Urinary bladder (tissue), 4 donors: Measurements from ENCODE around the gene NELFB. TPM values are rescaled to one million over a fixed set of nuclear protein-coding genes. Genes with fewer than 3 reads are reported as not detected.
A peak's percentile ranks its signal among the peaks of the same experiment; 100 is the strongest.

Source experiments
- DNase-seq: peaks from one replicate; pipeline ENCODE4 v3.0.0-alpha.2; 2015; ENCODE audit errors: extremely low spot score
- H3K27ac ChIP-seq: one replicate; pipeline ENCODE4 v1.5.1; 2013; ENCODE audit warnings: low read depth, mild to moderate bottlenecking, moderate library complexity
- H3K36me3 ChIP-seq: one replicate; pipeline ENCODE4 v1.6.1; 2013; ENCODE audit warnings: mild to moderate bottlenecking, moderate library complexity; ENCODE audit not compliant: insufficient read depth
- H3K4me1 ChIP-seq: one replicate; pipeline ENCODE4 v1.6.1; 2013; ENCODE audit warnings: mild to moderate bottlenecking, moderate library complexity; ENCODE audit not compliant: insufficient read depth
- H3K4me3 ChIP-seq: one replicate; pipeline ENCODE4 v1.5.1; 2013; ENCODE audit warnings: low read depth, low read length
- WGBS: extraction: QIAGEN DNeasy Blood & Tissue Kit; methylation state at CpG from one replicate; pipeline ENCODE4 v1.1.7; 2013; 5-methylcytosine and 5-hydroxymethylcytosine counted together
- polyA plus RNA-seq: library from polyadenylated mRNA; stranded (reverse); fragments of 200-250 nt; gene quantifications from one replicate; pipeline ENCODE4 v1.2.3, GENCODE V29; 2013
- total RNA-seq: library from RNA; depleted of rRNA; stranded (reverse); fragments of >200 nt; gene quantifications from one replicate; pipeline ENCODE4 v1.2.3, GENCODE V29; 2014
- donor health status: healthy with polysubstance abuse.
- donor health status: healthy.

Gene NELFB
- total and polyA plus RNA-seq, 2 donors = 28.9 to 64.2 TPM

DNA sequence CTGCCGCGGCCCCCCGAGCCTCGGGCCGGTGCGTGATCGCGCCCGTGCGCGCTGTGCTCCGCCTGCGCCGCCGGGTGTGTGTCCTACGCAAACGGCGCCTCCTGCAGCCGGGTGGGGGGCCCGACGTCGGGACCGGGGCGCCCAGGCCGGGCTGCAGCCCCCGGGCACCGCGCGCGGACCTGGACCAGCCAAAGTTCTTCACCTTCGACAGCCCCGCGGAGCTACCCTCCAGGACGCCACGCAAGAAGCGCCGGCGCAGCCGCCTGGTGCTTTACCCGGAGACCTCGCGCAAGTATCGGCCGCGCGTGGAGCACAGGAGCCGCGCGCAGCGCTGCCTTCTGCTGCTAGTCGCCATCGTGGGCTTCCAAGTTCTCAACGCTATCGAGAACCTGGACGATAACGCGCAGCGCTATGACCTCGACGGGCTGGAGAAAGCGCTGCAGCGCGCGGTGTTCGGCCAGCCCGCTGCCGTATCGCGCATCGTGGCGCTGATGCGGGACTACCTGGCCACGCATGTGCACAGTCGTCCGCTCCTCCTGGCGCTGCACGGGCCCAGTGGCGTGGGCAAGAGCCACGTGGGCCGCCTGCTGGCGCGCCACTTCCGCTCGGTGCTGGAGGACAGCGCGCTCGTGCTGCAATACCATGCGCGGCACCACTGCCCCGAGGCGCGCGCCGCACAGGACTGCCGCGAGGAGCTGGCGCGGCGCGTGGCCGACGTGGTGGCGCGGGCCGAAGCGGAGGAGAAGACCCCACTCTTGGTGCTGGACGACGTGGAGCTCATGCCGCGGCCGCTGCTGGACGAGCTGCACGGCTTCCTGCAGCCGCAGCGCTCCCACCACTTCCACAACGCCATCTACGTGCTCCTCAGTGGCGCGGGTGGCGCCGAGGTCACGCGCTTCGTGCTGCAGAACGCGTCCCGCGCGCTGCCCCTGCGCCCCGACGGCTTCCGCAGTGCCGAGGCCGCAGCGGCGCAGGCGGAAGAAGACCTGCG lies 23.9 kb downstream of the NELFB start:
- Histone ChIP-seq H3K36me3 (no peaks in the 10 kb centered on the region), H3K27ac (no peak overlapping the region), H3K4me1 (peaks cover 7% of the 10 kb centered on the region), H3K4me3 (peak overlapping the region; percentile 41)
- DNase-seq = no peak
- 78% methylated on average over 139 of the region's 139 CpGs for WGBS

DNA sequence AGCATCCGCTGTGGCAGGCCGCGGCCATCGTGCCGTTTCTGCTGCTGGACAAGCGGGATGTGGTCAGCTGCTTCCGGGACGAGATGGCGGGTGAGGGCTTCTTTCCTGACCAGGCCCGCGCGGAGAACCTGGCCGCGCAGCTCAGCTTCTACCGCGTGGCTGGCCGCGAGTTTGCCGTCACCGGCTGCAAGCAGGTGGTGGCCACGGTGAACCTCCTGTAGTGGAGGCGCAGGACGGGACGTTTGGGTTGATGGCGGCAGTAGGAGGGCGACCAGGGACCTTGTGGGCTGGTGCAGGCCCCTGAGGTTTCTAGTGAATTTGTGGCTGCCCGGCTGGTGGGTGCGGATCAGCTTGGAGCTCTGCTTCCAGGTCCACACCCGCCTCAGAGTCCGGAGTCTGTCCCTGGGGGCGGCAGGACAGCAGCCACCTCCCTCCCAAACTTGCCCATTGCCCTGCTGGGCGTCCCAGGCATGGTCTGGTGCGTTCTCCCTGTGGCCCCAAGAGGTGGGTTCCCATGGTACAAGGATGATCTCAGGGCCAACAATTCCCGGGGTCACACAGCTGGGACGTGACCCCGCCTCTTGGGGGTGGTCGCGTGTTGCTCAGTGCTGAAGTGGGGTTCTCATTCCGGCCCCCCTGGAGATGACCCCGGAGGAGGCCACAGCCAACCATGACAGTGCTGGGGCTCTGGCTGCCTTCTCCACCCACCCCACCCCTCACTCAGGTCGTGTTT lies 24.8 kb downstream of the NELFB start:
- WGBS = 94% methylated on average over 41 of the region's 41 CpGs
- DNase-seq = no peak
- Histone ChIP-seq H3K4me3 (no peak overlapping the region), H3K4me1 (peaks cover 7% of the 10 kb centered on the region), H3K36me3 (no peaks in the 10 kb centered on the region), H3K27ac (no peak overlapping the region)

DNA sequence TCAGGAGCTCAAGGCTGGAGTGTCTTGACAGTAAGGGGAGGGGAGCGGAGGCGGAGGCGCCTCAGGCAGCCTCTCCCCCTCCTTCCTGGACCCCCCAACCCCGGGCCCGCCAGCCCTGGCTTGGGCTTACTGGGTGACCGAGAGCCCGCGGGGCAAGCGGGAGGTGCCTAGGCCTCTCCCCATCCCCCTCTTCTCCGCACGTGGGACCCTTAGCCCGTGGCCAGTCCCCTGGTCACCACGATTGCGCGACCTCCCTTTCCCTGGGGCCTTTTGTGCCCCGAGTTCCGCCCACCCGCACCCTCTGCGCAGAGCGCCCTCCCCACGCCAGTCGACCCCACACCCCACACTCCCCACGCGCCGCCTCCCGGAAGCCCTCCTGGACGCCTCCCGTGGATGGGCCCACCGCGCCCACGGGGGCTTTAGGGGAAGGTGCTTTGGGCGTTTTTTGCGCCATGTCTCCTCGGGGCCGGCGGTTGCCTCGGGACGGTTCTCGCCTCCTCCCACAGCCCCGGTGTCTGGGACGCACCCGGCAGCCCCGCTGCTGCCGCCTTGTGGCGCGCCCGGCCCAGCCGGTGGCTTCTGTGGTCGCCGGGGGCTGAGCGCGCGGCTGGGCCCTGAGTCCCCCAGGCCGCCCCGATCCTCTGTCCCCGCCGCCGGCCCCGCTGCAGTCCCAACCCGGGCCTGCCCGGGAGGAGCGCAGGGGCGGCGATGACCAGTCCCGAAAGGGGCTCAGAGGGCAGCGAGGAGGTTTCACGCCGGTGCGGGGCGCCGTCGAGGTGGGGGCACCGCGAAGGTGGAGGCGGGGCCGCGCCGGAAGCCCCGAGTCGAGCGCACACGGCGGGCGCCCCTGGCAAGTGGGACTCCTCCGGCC lies 25.6 kb downstream of the NELFB start:
- H3K36me3 ChIP-seq = no peaks in the 10 kb centered on the region
- WGBS = 47% methylated on average over 85 of the region's 85 CpGs
- no peak overlapping the region for H3K27ac ChIP-seq
- no peak for DNase-seq
- no peak overlapping the region for H3K4me3 ChIP-seq
- H3K4me1 ChIP-seq = peaks cover 7% of the 10 kb centered on the region

DNA sequence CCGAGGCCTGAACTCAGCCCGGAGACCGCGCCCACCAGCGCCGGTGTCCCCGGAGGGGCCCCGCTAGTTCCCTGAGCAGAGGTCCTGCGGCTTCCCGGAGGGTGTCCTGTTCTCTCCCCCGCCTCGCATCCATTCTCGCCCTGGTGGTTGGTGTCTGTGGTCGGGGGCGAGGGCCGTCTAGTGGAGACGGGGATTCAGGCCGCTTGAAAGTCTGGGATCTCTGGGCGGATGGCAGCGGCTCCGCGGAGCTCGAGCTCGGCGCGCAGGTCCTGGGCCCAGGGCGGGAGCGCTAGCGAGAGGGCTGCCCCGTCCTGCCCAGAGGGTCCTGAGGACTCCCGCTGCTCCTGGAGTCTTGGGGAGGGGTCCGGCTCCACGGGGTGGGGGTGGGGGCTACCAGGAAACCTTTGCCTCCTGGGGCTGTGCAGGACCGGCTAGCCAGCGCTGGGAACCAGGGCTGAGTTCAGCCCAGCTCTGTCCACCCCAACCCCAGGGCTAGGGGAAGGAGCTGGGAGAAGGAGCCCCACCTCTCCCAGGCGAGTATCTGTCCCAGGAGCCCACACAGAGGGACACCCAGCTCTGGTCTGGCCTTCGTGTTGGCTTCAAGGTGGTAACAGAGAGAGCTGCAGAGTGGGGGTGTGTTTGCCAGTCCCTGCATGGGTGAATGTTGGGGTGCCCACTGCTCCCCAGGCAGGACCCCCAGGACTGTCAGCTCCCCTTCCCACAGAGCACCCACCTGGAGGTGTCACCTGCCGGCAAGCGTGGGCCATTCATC lies 26.4 kb downstream of the NELFB start:
- 61% methylated on average over 39 of the region's 39 CpGs for WGBS
- H3K27ac ChIP-seq = no peak overlapping the region
- no peak overlapping the region for H3K4me3 ChIP-seq
- peaks cover 7% of the 10 kb centered on the region for H3K4me1 ChIP-seq
- H3K36me3 ChIP-seq = no peaks in the 10 kb centered on the region
- no peak for DNase-seq

DNA sequence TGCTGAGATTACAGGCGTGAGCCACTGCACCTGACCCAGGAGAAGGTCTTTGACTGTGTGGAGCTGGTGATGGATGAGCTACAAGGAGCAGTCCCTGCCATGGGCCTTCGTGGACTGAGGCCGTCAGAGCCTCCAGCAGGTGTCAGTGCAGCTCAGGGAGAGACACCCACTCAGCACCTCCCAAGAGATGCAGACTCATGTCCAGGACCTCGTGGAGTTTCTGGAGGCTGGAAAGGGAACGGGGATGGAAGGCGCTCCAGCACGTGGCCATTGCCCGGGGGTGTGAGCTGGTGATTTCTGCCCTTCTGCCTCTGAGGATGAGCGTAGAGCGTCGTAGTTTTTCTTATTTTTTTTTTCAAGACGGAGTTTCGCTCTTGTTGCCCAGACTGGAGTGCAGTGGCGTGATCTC lies 31.9 kb downstream of the NELFB start:
- DNase-seq = no peak
- Histone ChIP-seq H3K27ac (no peak overlapping the region), H3K4me3 (no peak overlapping the region), H3K36me3 (no peaks in the 10 kb centered on the region), H3K4me1 (no peaks in the 10 kb centered on the region)
- WGBS = 47% methylated on average over 14 of the region's 14 CpGs

DNA sequence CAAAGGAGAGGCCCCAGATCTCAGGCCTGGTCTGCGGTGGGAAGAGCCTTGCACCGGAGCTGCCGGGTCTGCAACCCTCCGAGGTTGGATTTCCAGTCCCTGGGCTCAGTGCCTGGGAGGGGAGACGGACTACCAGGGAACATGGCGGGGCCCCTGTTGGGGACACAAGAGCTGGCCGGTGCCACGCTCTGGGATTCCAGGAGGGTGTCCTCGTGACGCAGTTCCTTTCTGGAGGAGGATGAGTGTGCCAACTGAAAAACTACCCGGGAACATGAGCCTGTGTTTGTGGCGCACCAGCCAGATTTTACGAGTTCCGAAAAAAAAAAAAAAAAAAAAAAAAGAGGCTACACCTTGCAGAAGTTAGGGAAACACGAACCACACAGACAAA lies 38.0 kb downstream of the NELFB start:
- H3K4me1 ChIP-seq = peaks cover 4% of the 10 kb centered on the region
- no peaks in the 10 kb centered on the region for H3K36me3 ChIP-seq
- H3K4me3 ChIP-seq = no peak overlapping the region
- WGBS = 62% methylated on average over 15 of the region's 15 CpGs
- no peak overlapping the region for H3K27ac ChIP-seq
- DNase-seq = no peak

DNA sequence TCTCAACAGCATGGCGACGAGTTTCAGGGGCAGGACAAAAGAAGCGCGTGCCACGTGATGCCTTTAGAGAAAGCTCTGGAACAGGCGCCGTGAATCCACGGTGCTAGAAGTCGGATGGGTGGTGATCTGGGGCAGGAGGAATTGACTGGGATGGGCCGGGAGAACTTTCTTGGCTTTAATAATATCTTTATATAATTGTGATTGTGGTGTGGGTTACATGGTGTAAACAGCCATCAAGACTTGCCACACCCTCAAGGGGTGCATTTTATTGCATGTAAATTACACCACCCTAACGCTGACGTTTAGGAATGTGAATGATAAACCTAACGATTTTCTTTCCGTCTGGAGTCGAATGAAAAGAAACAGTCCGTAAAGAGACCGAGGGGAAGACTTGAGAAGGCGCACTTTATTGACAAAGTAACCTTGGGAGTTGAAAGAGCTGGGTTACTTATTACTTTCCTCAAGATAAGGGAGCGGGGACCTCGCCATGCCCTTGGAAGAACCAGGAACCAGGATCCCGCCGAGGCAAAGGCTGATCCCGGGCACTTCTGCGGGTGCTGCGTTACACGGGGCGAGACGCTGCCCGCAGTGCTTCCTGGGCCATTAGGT lies 38.5 kb downstream of the NELFB start:
- H3K4me3 ChIP-seq = peak overlapping the region; percentile 16
- no peaks in the 10 kb centered on the region for H3K36me3 ChIP-seq
- 58% methylated on average over 29 of the region's 29 CpGs for WGBS
- H3K4me1 ChIP-seq = peaks cover 4% of the 10 kb centered on the region
- H3K27ac ChIP-seq = no peak overlapping the region
- no peak for DNase-seq

DNA sequence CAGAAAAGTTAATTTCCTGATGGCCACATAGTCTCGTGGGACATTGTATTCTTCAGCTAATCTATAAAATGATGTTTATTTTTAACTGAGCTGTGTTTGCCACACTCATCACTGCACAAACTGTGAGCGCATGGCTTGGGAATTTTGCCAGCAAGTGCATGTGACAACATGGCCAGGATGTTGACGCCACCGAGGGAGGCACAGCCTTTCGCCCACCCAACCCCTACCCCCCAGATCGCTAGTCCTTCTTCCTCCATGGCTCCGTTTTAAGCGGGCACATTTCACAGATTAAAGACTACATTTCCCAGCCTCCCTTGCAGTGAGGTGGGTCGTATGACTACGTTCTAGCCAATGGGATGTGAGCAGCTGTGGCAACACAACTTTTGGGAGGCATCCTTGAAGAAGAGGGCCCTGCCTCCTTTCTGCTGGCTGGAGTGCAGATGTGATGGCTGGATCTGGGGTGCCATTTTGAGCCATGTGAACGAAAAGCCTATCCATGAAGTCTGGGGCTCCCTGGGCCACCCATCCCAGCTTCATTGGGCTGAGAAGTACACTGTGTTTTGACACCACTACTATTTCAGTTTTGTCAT lies 39.1 kb downstream of the NELFB start:
- H3K36me3 ChIP-seq = no peaks in the 10 kb centered on the region
- DNase-seq = no peak
- H3K27ac ChIP-seq = no peak overlapping the region
- WGBS = 52% methylated on average over 11 of the region's 11 CpGs
- H3K4me3 ChIP-seq = peak overlapping the region; percentile 16
- H3K4me1 ChIP-seq = peaks cover 4% of the 10 kb centered on the region

DNA sequence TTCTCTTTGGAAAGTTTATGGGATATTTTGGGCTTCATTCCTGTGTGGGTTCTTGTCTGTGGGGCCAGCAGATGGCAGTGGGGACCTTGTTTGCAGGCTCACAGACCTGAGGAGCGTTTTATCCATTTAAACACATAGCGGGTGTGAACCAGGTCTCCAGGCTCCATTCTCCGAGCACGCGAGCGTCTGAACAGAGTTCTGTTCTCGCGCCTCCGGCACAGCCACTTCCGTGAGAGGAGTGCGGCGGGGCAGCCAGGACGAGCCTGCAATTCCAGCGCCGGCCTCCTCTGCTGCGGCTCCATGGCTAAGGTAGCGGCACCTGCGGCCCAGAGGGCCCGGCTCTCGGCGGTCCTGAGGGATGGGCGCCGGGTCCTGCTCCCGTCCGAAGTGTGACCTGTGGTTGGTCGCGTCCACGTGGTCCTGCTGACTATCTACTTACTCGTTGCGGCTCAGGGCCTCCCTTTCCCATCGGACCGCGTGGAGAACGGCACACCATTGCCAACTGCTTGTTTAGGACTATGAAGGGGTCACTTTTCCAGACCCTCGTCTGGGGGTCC lies 39.6 kb downstream of the NELFB start:
- H3K4me3 ChIP-seq = no peak overlapping the region
- no peak for DNase-seq
- no peak overlapping the region for H3K27ac ChIP-seq
- H3K36me3 ChIP-seq = no peaks in the 10 kb centered on the region
- 19% methylated on average over 35 of the region's 35 CpGs for WGBS
- peaks cover 4% of the 10 kb centered on the region for H3K4me1 ChIP-seq

DNA sequence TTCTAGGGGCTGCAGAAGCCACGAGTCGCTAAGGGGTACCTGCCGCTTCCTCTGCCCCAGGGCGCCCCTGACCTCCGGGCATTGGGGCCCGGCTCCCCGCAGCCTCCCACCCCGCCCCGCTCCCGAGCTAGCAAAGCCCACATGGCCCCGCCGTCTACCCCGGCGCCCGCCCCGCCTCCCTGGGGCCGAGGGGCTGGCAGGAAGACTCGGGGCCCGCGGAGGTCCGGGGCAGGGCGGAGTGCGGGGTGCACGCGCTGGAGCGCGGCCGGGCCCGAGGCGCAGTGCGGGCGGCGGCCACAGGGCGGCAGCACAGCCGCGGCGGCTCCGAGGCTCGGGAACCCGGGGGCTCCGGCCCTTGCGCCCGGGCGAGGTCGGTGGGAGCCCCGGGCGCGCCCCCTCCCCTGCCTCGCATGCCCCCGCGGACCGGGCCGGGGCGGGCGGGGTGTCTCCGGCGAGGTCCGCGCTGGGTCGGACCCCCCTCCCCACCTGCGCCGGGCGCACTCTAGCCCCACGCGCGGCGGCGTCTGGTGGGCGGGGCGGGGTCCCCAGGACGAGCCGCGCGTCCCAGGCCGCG lies 40.2 kb downstream of the NELFB start:
- no peak for DNase-seq
- Histone ChIP-seq H3K27ac (no peak overlapping the region), H3K4me1 (peaks cover 4% of the 10 kb centered on the region), H3K36me3 (no peaks in the 10 kb centered on the region), H3K4me3 (peak overlapping the region; percentile 47)
- 2% methylated on average over 76 of the region's 76 CpGs for WGBS

DNA sequence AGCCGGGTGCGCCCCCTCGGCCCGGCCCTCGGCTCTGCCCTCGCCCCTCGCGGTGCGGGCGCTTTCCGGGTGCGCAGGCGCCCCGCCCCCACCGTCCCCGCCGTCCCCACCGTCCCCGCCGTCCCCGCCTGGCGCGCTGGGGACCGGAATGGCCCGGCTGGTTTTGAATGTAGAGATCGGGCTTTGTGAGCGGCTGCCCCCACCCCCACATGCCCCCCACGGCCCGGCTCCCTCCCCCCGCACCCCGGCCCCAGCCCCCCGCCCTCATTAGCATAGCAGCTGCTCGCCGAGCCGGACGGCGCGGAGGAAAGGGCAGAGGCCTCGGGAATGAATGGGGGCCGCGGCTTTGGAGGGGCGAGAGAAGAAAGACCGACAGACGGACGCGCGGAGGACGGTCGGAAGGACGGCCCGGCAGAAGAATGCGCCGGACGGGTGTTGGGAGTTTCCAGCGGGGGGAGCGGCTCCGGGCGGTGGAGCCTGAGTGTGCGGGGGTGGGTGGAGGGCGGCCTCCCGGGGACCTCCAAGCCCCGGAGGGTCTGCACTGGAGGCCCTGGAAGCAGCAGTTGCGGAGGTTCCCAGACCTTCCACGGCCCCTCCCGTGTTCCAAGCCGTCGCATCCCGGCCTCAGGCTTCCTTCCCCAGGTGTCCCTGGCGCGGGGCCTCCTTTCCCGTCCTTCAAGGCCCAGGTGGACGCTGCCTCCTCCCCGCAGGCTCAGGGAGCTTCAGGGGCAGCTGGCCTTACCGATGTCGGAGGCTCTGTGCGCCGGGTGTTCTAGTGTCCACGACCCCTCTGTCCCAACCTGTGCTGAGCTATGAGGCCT lies 40.9 kb downstream of the NELFB start:
- Histone ChIP-seq H3K4me1 (peaks cover 4% of the 10 kb centered on the region), H3K27ac (no peak overlapping the region), H3K4me3 (peak overlapping the region; percentile 47), H3K36me3 (no peaks in the 10 kb centered on the region)
- DNase-seq = no peak
- WGBS = 7% methylated on average over 78 of the region's 78 CpGs
